HCT116 (cell line): ENCODE results near the gene THOP1. TPM values are rescaled to one million over a fixed set of nuclear protein-coding genes. Genes with fewer than 3 reads are reported as not detected.

Source experiments
- ATAC-seq: fragments of 200-7000 bp; cut with Tn5 transposase; 2 replicates; pipeline ENCODE4 v1.9.1; 2020; ENCODE audit warnings: mild to moderate bottlenecking, moderate library complexity
- BruUV-seq: library from RNA; stranded (reverse); fragments of 400-500 nt; replicated peaks from 2 replicates; lab custom pipeline; 2021; lab: Mats Ljungman, UMichigan
- CTCF ChIA-PET: fragments of 300-600 bp; sonication (Branson Sonifier 250); formaldehyde crosslinking; loops from one replicate; lab custom pipeline; 2021; ENCODE audit warnings: antibody characterized with exemption; lab: Charles Lee
- POLR2A ChIA-PET: fragments of 300-600, 350-600 bp; sonication (Branson Sonifier 250); formaldehyde crosslinking; loops from one replicate; lab custom pipeline; 2021; ENCODE audit warnings: antibody characterized with exemption; lab: Charles Lee
- RAD21 ChIA-PET, 2 experiments: fragments of 300-600 bp; sonication (Branson Sonifier 250); formaldehyde crosslinking; loops; one replicate each; lab custom pipeline; 2023; ENCODE audit warnings: low total read pairs in 2 of 2; ENCODE audit not compliant: uncharacterized antibody in 2 of 2, unreplicated experiment in 2 of 2, low non-redundant PET in 1 of 2; lab: Charles Lee
- DNase-seq: peaks from one replicate; pipeline ENCODE4 v3.0.0-alpha.2; 2010; ENCODE audit warnings: low read depth, low spot score
- H2AFZ ChIP-seq: fragments of 200-600 bp; shearing (Covaris generic), sonication (generic); 2 replicates; pipeline ENCODE4 v1.6.1; 2017; ENCODE audit warnings: low read depth, mixed run types, mixed read lengths, antibody characterized with exemption, low read length; ENCODE audit not compliant: poor library complexity, severe bottlenecking
- H3K27ac ChIP-seq: 2 replicates; pipeline ENCODE4 v1.5.1; 2012; ENCODE audit warnings: low read depth, low read length
- H3K27me3 ChIP-seq: fragments of 200-600 bp; sonication (generic); 2 replicates; pipeline ENCODE4 v1.6.1; 2016; ENCODE audit warnings: mixed run types, low read length, mixed read lengths; ENCODE audit not compliant: insufficient read depth
- H3K36me3 ChIP-seq, 2 experiments: fragments of 200-500 bp in 1 of 2; fragments of 200-600 bp in 1 of 2; sonication (Bioruptor generic) in 1 of 2; sonication (generic) in 1 of 2; 2 replicates each; pipeline versions ENCODE4 v1.5.1 to v1.6.1; 2014 to 2016; ENCODE audit warnings: low read length in 2 of 2, inconsistent platforms in 1 of 2, mixed read lengths in 1 of 2, mixed run types in 1 of 2; ENCODE audit not compliant: insufficient read depth in 2 of 2, control insufficient read depth in 1 of 2
- H3K4me1 ChIP-seq, 2 experiments: fragments of 200-600 bp in 1 of 2; sonication (generic) in 1 of 2; 2 replicates each; pipeline versions ENCODE4 v1.5.1 to v1.6.1; 2012 to 2017; ENCODE audit warnings: low read length in 2 of 2, inconsistent platforms in 1 of 2, mild to moderate bottlenecking in 1 of 2, mixed read lengths in 1 of 2, mixed run types in 1 of 2, moderate library complexity in 1 of 2; ENCODE audit not compliant: insufficient read depth in 2 of 2, control insufficient read depth in 1 of 2
- H3K4me2 ChIP-seq: fragments of 200-600 bp; sonication (generic); 2 replicates; pipeline ENCODE4 v1.6.1; 2017; ENCODE audit warnings: mixed run types, low read length, mixed read lengths
- H3K4me3 ChIP-seq, 2 experiments: fragments of 200-600 bp in 1 of 2; sonication (generic) in 1 of 2; replicated peaks in 1 of 2; 2 replicates each; pipeline ENCODE4 v1.5.1; 2011 to 2016; ENCODE audit warnings: low read length in 2 of 2, control low read depth in 1 of 2, low read depth in 1 of 2, mild to moderate bottlenecking in 1 of 2, mixed read lengths in 1 of 2, mixed run types in 1 of 2
- H3K79me2 ChIP-seq: fragments of 200-600 bp; sonication (generic); 2 replicates; pipeline ENCODE4 v1.6.1; 2017; ENCODE audit warnings: mild to moderate bottlenecking, mixed run types, low read length, moderate library complexity, mixed read lengths; ENCODE audit not compliant: insufficient read depth
- H3K9ac ChIP-seq: fragments of 200-600 bp; sonication (generic); 2 replicates; pipeline ENCODE4 v1.6.1; 2016; ENCODE audit warnings: low read length, mixed read lengths
- H3K9me2 ChIP-seq: fragments of 200-600 bp; sonication (generic), shearing (Covaris generic); 2 replicates; pipeline ENCODE4 v1.6.1; 2017; ENCODE audit warnings: mixed run types, mild to moderate bottlenecking, moderate library complexity; ENCODE audit not compliant: insufficient read depth
- H3K9me3 ChIP-seq, 2 experiments: fragments of 200-500 bp in 1 of 2; fragments of 200-600 bp in 1 of 2; sonication (Bioruptor generic) in 1 of 2; sonication (generic) in 1 of 2; 2 replicates each; pipeline ENCODE4 v1.6.1; 2014 to 2017; ENCODE audit warnings: low read length in 2 of 2, mixed read lengths in 2 of 2, inconsistent platforms in 1 of 2, low read depth in 1 of 2, mild to moderate bottlenecking in 1 of 2, mixed run types in 1 of 2, moderate library complexity in 1 of 2; ENCODE audit not compliant: control insufficient read depth in 1 of 2, insufficient read depth in 1 of 2
- H4K20me1 ChIP-seq: fragments of 200-600 bp; sonication (generic), shearing (Covaris generic); 2 replicates; pipeline ENCODE4 v1.6.1; 2017; ENCODE audit warnings: mixed run types, mild to moderate bottlenecking, moderate library complexity; ENCODE audit not compliant: insufficient read depth
- ATF3 ChIP-seq: IDR thresholded peaks from 2 replicates; pipeline ENCODE4 v1.6.1; 2012
- CEBPB ChIP-seq: IDR thresholded peaks from 2 replicates; pipeline ENCODE4 v1.6.1; 2012; ENCODE audit warnings: low read depth
- EGR1 ChIP-seq: IDR thresholded peaks from 2 replicates; pipeline ENCODE4 v1.6.1; 2012; ENCODE audit warnings: low read depth
- ELF1 ChIP-seq: IDR thresholded peaks from 2 replicates; pipeline ENCODE4 v1.6.1; 2012; ENCODE audit warnings: low read depth, borderline replicate concordance
- EZH2 ChIP-seq: fragments of 200-600 bp; sonication (generic); IDR thresholded peaks from 2 replicates; pipeline ENCODE4 v1.6.1; 2017; ENCODE audit warnings: antibody characterized with exemption, mixed run types
- EZH2phosphoT487 ChIP-seq: fragments of 200-600 bp; IDR thresholded peaks from 2 replicates; pipeline ENCODE4 v1.6.1; 2018; ENCODE audit warnings: antibody characterized with exemption, borderline replicate concordance
- FOSL1 ChIP-seq: IDR thresholded peaks from 2 replicates; pipeline ENCODE4 v1.6.1; 2012; ENCODE audit warnings: low read depth
- JUND ChIP-seq: IDR thresholded peaks from 2 replicates; pipeline ENCODE4 v1.6.1; 2012
- POLR2A ChIP-seq: IDR thresholded peaks from 2 replicates; pipeline ENCODE4 v1.7.0; 2011; ENCODE audit warnings: borderline replicate concordance; ENCODE audit not compliant: insufficient read depth, insufficient read length; ENCODE audit errors: extremely low read depth
- RAD21 ChIP-seq: IDR thresholded peaks from 2 replicates; pipeline ENCODE4 v1.6.1; 2012; ENCODE audit warnings: low read depth, mild to moderate bottlenecking
- SIN3A ChIP-seq: IDR thresholded peaks from 2 replicates; pipeline ENCODE4 v1.6.1; 2012; ENCODE audit warnings: low read depth
- SP1 ChIP-seq: IDR thresholded peaks from 2 replicates; pipeline ENCODE4 v1.6.1; 2012; ENCODE audit warnings: low read depth
- SRF ChIP-seq: IDR thresholded peaks from 2 replicates; pipeline ENCODE4 v1.6.1; 2012; ENCODE audit warnings: low read depth
- YY1 ChIP-seq: IDR thresholded peaks from 2 replicates; pipeline ENCODE4 v1.6.1; 2011; ENCODE audit warnings: low read length, low read depth, moderate library complexity, mild to moderate bottlenecking; ENCODE audit not compliant: insufficient replicate concordance; ENCODE audit errors: extremely low read depth
- ZBTB33 ChIP-seq: IDR thresholded peaks from 2 replicates; pipeline ENCODE4 v1.6.1; 2011; ENCODE audit warnings: mild to moderate bottlenecking, low read length, moderate library complexity; ENCODE audit not compliant: insufficient replicate concordance; ENCODE audit errors: extremely low read depth
- ZFX ChIP-seq: fragments of 450-650 bp; IDR thresholded peaks from 2 replicates; pipeline ENCODE4 v1.6.1; 2017
- ZNF274 ChIP-seq: fragments of 200-500 bp; sonication (Bioruptor generic); IDR thresholded peaks from 2 replicates; pipeline ENCODE4 v1.6.1; 2014; ENCODE audit warnings: mild to moderate bottlenecking, low read depth, low read length, inconsistent platforms
- intact Hi-C: fragments of 100-400 bp; cut with micrococcal nuclease; formaldehyde crosslinking; loops from 2 replicates; pipeline ENCODE4 v1.10.0; 2022
- total RNA-seq: library from RNA; stranded (reverse); gene quantifications from one replicate; pipeline ENCODE4 v1.2.1, GENCODE V29; 2021; ENCODE audit not compliant: unreplicated experiment
- TF ChIP-seq, protein P1 (sequence below): IDR thresholded peaks from 2 replicates; pipeline ENCODE4 v1.6.1; 2012; ENCODE audit warnings: low read depth
- TF ChIP-seq, protein P2 (sequence below), 3 experiments: fragments of 200-600 bp in 1 of 3; sonication (generic) in 1 of 3; IDR thresholded peaks in 2 of 3; conservative IDR thresholded peaks in 1 of 3; 2 replicates each; pipeline ENCODE4 v1.5.1; 2012 to 2017; ENCODE audit warnings: low read depth in 2 of 3, low read length in 2 of 3, antibody characterized with exemption in 1 of 3, borderline replicate concordance in 1 of 3, control low read depth in 1 of 3, mild to moderate bottlenecking in 1 of 3, mixed read lengths in 1 of 3, mixed run types in 1 of 3, moderate library complexity in 1 of 3; ENCODE audit not compliant: insufficient read depth in 1 of 3

Gene THOP1
- total RNA-seq, 1 experiment from 2014 or later, result 201 TPM

- H3K36me3 ChIP-seq, result peaks cover 32 to 55% of the 10 kb centered on the region in 2 experiments; a peak in 3 of 4 replicates
- POLR2A ChIA-PET, result no interaction called here
- TF ChIP-seq EZH2phosphoT487 (no peak), YY1 (no peak), CEBPB (no peak), RAD21 (no peak), JUND (no peak), FOSL1 (no peak), ZNF274 (no peak), SRF (no peak), ZFX (no peak), SP1 (no peak), ELF1 (no peak), POLR2A (no peak), EGR1 (no peak), SIN3A (no peak), EZH2 (no peak), ZBTB33 (no peak), ATF3 (no peak)
- TF ChIP-seq, protein P1, sequence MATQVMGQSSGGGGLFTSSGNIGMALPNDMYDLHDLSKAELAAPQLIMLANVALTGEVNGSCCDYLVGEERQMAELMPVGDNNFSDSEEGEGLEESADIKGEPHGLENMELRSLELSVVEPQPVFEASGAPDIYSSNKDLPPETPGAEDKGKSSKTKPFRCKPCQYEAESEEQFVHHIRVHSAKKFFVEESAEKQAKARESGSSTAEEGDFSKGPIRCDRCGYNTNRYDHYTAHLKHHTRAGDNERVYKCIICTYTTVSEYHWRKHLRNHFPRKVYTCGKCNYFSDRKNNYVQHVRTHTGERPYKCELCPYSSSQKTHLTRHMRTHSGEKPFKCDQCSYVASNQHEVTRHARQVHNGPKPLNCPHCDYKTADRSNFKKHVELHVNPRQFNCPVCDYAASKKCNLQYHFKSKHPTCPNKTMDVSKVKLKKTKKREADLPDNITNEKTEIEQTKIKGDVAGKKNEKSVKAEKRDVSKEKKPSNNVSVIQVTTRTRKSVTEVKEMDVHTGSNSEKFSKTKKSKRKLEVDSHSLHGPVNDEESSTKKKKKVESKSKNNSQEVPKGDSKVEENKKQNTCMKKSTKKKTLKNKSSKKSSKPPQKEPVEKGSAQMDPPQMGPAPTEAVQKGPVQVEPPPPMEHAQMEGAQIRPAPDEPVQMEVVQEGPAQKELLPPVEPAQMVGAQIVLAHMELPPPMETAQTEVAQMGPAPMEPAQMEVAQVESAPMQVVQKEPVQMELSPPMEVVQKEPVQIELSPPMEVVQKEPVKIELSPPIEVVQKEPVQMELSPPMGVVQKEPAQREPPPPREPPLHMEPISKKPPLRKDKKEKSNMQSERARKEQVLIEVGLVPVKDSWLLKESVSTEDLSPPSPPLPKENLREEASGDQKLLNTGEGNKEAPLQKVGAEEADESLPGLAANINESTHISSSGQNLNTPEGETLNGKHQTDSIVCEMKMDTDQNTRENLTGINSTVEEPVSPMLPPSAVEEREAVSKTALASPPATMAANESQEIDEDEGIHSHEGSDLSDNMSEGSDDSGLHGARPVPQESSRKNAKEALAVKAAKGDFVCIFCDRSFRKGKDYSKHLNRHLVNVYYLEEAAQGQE, result no peak
- TF ChIP-seq, protein P2, sequence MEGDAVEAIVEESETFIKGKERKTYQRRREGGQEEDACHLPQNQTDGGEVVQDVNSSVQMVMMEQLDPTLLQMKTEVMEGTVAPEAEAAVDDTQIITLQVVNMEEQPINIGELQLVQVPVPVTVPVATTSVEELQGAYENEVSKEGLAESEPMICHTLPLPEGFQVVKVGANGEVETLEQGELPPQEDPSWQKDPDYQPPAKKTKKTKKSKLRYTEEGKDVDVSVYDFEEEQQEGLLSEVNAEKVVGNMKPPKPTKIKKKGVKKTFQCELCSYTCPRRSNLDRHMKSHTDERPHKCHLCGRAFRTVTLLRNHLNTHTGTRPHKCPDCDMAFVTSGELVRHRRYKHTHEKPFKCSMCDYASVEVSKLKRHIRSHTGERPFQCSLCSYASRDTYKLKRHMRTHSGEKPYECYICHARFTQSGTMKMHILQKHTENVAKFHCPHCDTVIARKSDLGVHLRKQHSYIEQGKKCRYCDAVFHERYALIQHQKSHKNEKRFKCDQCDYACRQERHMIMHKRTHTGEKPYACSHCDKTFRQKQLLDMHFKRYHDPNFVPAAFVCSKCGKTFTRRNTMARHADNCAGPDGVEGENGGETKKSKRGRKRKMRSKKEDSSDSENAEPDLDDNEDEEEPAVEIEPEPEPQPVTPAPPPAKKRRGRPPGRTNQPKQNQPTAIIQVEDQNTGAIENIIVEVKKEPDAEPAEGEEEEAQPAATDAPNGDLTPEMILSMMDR (IDR thresholded peaks at IDR 0.05 in 2 of 3, conservative IDR thresholded peaks at IDR 0.05 in 1 of 3; ENCODE audit: borderline replicate concordance in 1 of 3, insufficient read depth in 1 of 3, low read depth in 2 of 3, low read length in 2 of 3), result no peak
Measured at GRCh38 chr19:2805991-2806649, 20.8 kb downstream of the THOP1 start.

More at GRCh38 chr19:2805991-2806649, 20.8 kb downstream of the THOP1 start:
- CTCF ChIA-PET, result no interaction called here
- Histone ChIP-seq H3K27ac (no peak overlapping the region), H3K4me3 (no peak overlapping the region), H3K4me1 (no peaks in the 10 kb centered on the region), H3K9me2 (no peaks in the 10 kb centered on the region), H3K9ac (no peak overlapping the region), H3K9me3 (no peaks in the 10 kb centered on the region), H3K79me2 (peaks cover 29% of the 10 kb centered on the region; the same call in 1 of the 2 replicates), H4K20me1 (no peaks in the 10 kb centered on the region), H2AFZ (no peak overlapping the region), H3K4me2 (no peak overlapping the region), H3K27me3 (no peaks in the 10 kb centered on the region)
- intact Hi-C loops, result no loop called here
- RAD21 ChIA-PET, result no interaction called here
- no peak for DNase-seq
- BruUV-seq, result no TSS peak
- ATAC-seq, result no peak
